HG02973 (cell line): ENCODE results near the gene HJV.

Experiments used
- ATAC-seq: cut with Tn5 transposase; IDR thresholded peaks from one replicate; pipeline ENCODE4 v1.9.1; 2021; ENCODE audit warnings: moderate library complexity; ENCODE audit not compliant: unreplicated experiment

Gene HJV

DNA sequence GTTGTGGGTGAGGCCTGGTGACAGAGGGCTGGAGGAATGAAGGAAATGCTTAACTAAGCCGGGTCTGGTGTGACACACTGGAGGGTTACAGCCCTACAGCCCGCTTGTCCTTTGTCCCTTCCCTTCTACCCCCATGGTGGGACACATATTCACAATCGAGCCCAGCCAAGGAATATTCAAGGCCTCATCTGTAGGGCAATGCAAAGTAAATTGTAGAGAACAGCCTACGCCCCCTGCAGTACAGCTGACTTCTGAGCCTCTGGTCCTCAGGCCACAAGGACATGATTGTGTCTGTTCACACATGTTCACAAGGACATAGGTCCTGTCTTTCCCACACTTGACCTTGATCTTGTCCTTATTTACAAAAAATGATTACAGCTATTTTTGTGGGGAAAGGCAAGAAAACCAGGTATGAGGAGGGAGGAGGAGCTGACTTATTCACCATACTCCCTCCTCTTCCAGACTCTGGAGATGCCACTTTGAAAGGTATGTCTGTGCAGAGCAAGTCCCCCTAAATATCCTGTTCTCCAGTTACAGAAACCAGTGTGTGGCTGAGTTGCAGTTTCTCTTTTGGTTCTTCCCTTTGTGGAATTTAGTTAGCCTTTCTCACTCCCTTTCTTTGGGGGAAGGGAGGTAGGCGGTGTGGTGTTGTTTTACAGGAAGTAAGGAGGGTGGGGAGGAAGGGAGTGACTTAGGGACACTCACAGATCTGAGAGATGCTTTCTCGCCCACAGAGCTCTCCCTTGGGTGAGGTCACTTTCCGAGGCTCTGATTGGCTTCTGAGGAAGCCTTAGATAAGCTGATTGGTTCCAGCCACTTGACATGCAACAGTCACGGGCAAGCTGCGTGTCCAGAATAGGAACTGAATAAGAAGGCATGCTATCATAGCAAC lies 42.4 kb downstream of the HJV start:
- peak; percentile 86 for ATAC-seq

DNA sequence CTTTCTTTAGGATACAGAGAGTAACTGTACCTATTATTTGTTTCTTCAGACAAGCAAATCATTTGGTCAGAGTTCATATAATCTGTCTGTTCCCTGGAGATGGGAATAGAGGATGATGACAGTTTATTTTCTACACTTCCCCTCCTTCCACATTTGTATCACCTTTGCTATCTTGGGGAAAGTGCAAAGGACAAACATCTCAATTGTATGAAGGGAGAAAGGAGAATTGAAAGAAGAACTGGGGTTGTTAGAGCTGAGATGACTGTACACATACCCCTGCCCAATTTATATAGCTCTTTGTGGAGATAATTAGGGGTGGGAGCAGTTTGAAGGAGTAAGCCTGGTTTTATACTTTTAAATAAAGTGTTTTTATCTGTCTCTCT lies 43.1 kb downstream of the HJV start:
- no peak for ATAC-seq

DNA sequence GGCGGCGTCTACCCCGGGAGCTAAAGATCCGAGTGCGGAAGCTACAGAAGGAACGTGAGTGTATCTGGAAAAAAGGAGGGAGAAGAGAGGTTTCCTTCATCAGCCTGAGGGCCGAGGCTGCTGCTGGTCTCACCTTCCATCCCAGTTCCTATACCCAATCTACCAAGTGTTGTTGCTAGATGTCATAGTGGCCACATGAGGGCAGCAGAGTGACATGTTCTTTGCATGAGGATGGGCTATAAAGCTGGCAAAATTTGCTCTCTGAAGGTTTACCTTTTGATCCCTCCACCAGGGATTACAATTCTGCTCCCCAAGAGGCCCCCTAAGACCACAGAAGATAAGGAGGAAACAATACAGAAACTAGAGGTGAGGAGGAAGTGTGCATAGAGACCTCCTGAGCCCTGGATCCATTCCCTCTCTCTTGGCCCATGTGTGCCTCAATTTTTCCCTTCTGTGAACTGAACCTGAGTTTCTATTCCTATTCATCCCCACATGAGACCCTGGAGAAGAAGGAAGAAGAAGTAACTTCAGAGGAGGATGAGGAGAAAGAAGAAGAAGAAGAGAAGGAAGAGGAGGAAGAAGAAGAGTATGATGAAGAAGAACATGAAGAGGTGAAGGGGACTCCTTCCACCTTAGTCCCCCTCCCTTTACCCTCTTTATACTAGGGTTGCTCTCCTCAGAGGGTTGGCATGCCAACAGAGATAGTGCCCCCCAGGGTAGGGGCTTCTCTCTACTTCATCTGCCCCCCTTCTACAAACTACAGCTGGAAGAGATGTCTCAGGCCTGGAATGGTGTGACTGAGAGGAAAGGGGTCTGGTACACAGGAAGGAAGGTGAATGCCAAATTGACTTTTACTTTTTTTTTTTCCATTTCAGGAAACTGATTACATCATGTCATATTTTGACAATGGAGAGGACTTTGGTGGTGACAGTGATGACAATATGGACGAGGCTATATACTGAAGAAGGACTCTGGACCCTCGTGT lies 43.8 kb downstream of the HJV start:
- ATAC-seq = peak; percentile 26

- ATAC-seq = no peak
Measured at GRCh38 chr1:145977016-145977415, 44.5 kb downstream of the HJV start.

DNA sequence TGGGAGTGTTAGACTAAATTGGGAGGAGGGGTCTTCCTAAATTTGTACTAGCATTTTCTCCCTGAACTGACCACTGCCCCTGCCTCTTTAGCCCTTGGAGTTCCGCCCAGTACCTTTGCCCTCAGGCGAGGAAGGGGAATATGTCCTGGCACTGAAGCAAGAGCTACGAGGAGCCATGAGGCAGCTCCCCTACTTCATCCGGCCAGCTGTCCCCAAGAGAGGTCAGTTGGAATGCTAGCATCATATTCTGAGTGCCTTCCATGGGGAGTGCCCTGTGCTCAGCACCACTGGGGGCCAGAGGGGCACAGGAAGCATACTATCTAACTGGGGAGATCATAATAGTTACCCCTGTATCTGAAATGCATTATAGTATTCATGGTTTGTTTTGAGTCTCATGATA lies 46.3 kb downstream of the HJV start:
- ATAC-seq = no peak

DNA sequence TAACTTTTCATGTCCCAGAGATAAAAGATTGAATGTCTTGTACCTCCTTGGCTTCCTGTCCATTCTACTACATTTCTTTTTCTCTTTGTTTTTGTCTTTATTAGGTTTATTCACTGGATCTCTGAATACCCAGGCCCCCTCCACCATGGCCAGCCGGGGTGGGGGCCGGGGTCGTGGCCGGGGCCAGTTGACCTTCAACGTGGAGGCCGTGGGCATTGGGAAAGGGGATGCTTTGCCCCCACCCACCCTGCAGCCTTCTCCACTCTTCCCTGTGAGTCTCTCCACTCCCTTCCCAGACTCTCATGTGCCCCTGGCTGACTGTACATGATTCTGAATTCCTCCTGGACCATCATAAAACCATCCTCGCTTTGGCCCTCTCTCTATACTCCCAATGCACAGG lies 46.8 kb downstream of the HJV start:
- no peak for ATAC-seq

DNA sequence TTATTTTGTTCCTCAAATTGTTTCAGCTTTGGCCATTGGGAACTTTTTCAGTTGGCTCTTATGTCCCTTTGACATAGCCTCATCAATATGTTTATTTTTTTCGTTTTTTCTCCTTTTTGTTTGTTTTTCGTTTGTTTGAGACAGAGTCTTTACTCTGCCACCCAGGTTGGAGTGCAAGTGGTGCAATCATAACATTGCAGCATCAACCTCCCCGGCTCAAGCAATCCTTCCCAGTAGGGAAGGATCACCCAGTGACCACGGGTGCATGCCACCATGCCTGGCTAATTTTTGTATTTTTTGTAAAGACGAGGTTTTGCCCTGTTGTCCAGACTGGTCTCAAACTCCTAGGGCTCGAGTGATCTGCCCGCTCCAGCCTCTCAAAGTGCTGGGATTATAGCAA lies 49.0 kb downstream of the HJV start:
- no peak for ATAC-seq
